C4-2B (cell line): ENCODE results near the gene SLC13A1.
"Not testable (repeated sequence)": the region's sequence is repeated elsewhere in the genome, so short reads cannot be mapped to it uniquely, and the experiment has no call there.

ENCODE experiments used
- H3K27ac ChIP-seq: fragments of 450-650 bp; 2 replicates; pipeline ENCODE4 v1.5.1; 2017
- ZFX ChIP-seq: fragments of 450-650 bp; IDR thresholded peaks from 2 replicates; pipeline ENCODE4 v1.6.1; 2017
- TF ChIP-seq, protein P1 (sequence below): fragments of 450-650 bp; conservative IDR thresholded peaks from 2 replicates; pipeline ENCODE4 v1.5.1; 2017; ENCODE audit warnings: mild to moderate bottlenecking

SLC13A1 gene

DNA sequence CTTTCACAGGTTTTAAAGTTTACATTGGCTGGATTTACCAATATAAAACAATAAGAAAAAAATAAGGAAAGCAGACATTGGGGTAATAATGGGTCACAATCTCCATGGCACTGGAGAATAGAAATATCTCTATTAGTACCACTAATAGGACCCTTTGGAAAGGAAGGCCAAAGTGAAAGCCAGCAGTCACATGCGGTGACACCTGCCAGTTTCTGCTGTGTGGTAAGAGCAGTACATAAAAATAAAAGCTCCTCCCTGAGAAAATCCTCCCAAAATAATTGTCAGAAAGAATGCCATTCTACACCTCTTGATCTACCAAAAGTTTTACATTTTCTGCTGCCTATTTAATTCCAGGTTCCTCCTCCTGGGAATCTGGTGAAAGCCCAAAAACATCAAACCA is 30.4 kb upstream of the SLC13A1 start:
- TF ChIP-seq, protein P1, sequence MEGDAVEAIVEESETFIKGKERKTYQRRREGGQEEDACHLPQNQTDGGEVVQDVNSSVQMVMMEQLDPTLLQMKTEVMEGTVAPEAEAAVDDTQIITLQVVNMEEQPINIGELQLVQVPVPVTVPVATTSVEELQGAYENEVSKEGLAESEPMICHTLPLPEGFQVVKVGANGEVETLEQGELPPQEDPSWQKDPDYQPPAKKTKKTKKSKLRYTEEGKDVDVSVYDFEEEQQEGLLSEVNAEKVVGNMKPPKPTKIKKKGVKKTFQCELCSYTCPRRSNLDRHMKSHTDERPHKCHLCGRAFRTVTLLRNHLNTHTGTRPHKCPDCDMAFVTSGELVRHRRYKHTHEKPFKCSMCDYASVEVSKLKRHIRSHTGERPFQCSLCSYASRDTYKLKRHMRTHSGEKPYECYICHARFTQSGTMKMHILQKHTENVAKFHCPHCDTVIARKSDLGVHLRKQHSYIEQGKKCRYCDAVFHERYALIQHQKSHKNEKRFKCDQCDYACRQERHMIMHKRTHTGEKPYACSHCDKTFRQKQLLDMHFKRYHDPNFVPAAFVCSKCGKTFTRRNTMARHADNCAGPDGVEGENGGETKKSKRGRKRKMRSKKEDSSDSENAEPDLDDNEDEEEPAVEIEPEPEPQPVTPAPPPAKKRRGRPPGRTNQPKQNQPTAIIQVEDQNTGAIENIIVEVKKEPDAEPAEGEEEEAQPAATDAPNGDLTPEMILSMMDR = no peak
- TF ChIP-seq ZFX = no peak
- H3K27ac ChIP-seq = no peak overlapping the region

DNA sequence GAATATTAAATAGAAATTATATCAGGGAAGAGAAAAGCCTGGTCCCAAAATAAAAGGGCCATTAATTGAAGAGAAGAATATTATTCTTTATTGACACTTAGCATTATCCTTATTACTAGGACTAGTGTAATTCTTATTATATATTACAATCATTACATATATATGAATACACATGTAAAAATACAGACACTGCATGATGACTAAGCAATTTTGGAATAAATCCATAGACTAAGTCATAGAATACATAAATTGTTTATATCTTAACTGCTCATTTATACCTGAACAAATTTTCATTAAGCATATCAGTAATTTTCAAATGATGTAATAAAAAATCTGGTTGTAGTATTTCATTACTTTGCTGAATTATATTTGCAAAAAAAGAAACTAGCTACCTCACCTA is 29.7 kb upstream of the SLC13A1 start:
- TF ChIP-seq, protein P1 = no peak
- TF ChIP-seq ZFX = no peak
- H3K27ac ChIP-seq = no peak overlapping the region

DNA sequence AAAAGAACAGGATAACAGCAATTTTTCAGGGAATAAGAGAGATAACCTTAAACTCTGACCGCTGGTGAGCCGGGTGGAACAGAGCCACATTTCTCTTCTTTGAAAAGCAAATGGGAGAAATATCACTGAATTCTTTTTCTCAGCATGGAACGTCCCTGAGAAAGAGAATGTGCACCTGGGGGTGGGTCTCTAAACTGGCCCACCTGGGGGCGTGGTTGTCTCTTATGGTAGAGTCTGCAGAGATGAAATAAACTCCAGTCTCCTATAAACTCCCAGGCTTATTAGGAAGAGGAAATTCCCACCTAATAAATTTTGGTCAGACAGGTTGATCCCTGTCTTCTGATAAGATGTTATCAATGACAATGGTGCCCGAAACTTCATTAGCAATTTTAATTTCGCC is 27.9 kb upstream of the SLC13A1 start:
- not testable (repeated sequence) for H3K27ac ChIP-seq

DNA sequence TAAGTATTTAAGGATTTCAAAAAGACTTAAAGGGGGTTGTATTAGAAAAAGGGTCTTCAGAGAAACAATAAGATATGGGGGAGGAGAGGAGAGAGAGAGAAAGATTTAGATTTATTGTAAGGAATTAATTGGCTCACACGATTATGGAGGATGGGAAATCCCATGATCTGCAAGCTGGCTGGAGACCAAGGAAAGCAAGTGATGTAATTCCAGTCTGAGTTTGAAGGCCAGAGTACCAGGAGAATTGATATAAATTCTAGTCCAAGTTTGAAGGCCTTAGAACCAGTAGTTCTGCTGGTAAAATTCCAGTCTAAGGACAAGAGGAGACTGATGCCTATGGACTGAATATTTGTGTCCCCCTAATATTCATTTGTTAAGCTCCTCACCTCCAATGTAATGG is 20.6 kb upstream of the SLC13A1 start:
- no peak for TF ChIP-seq ZFX
- TF ChIP-seq, protein P1 = no peak
- H3K27ac ChIP-seq = no peak overlapping the region

DNA sequence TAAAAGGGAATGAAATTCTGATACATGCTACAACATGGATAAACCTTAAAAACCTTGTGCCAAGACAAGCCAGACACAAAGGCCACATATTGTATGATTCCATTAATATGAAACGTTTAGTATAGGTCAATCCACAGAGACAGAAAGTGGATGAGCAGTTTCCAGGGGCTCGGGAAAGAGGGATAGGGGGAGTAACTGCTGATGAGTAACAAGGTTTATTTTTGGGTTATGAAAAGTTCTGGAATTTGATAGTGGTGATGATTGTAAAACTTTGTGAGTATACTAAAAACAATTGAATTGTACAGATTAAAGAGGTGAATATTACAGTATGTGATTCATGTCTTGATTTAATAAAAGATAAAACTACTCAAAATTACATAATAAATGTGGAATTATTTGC is 19.1 kb upstream of the SLC13A1 start:
- TF ChIP-seq, protein P1 = no peak
- no peak for TF ChIP-seq ZFX
- H3K27ac ChIP-seq = no peak overlapping the region

DNA sequence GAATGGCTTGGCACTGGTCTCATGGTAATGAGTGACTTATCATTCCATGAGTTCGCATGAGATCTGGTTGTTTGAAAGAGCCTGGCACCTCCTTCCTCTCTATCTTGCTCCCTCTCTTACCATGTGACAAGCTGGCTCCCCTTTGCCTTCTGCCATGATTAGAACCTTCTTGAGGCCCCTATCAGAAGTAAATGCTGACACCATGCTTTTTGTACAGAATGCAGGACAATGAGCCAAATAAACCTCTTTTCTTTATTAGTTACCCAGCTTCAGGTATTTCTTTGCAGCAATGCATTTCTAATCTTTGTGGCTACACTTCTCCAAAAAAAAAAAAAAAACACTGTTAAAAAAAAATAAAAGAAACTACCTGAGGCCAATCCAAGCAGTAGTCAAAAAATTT is 17.1 kb upstream of the SLC13A1 start:
- TF ChIP-seq, protein P1 = no peak
- no peak for TF ChIP-seq ZFX
- H3K27ac ChIP-seq = no peak overlapping the region

DNA sequence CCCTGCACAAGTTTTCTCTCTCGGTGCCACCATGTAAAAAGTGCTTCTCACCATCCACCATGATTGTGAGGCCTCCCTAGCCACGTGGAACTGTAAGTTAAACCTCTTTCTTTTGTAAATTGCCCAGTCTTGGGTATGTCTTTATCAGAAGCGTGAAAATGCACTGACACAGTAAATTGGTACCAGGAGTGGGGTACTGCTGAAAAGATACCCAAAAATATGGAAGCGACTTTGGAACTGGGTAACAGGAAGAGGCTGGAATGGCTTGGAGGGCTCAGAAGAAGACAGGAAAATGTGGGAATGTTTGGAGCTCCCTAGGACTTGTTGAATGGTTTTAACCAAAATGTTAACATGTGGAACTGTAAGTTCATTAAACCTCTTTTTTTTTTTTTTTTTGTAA is 15.6 kb upstream of the SLC13A1 start:
- no peak overlapping the region for H3K27ac ChIP-seq
- TF ChIP-seq, protein P1 = no peak
- no peak for TF ChIP-seq ZFX

DNA sequence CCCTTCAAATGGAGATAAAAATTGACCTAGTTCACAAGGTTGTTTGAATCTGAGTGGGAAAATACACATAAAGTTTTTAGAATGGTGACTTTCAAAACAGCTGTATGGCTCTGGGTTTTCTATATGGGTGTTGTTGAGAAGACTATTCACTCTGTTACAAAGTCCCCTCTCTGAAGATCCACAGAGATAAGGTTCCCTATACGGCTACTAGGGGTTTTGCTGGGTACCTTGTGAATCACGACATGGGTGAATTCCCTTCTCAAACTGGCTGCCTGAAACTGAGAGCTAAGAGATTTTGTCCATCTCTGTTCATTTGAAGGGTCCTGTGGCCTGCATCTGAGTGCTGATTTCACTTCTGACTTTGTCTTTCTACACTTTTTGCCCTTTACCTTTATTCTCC is 11.8 kb upstream of the SLC13A1 start:
- no peak for TF ChIP-seq ZFX
- TF ChIP-seq, protein P1 = no peak
- H3K27ac ChIP-seq = no peak overlapping the region
